Astrocyte (in vitro differentiated cells and primary cell): Measurements from ENCODE around the gene PIGZ. TPM values are rescaled to one million over a fixed set of nuclear protein-coding genes. Genes with fewer than 3 reads are reported as not detected.

Experiments used
- DNase-seq: peaks from one replicate; pipeline ENCODE4 v3.0.0-alpha.2; 2010; ENCODE audit warnings: low read depth
- FAIRE-seq: peaks from 2 replicates; lab custom pipeline; 2011; peaks lifted over from hg19 to GRCh38; lab: Jason Lieb, UNC
- H2AFZ ChIP-seq: 2 replicates; pipeline ENCODE4 v1.6.0; 2012; ENCODE audit warnings: low read depth, low read length, inconsistent platforms
- H3K27ac ChIP-seq: 2 replicates; pipeline ENCODE4 v1.5.1; 2011; ENCODE audit warnings: low read depth, low read length, inconsistent platforms
- H3K27me3 ChIP-seq: 2 replicates; pipeline ENCODE4 v1.6.0; 2011; ENCODE audit warnings: low read length, inconsistent platforms; ENCODE audit not compliant: insufficient read depth
- H3K36me3 ChIP-seq: 2 replicates; pipeline ENCODE4 v1.5.1; 2011; ENCODE audit warnings: low read length, inconsistent platforms; ENCODE audit not compliant: insufficient read depth
- H3K4me1 ChIP-seq: 2 replicates; pipeline ENCODE4 v1.5.1; 2011; ENCODE audit warnings: low read length, inconsistent platforms; ENCODE audit not compliant: insufficient read depth
- H3K4me2 ChIP-seq: 2 replicates; pipeline ENCODE4 v1.6.0; 2012; ENCODE audit warnings: low read length, inconsistent platforms
- H3K4me3 ChIP-seq: 2 replicates; pipeline ENCODE4 v1.5.1; 2011; ENCODE audit warnings: low read depth, mild to moderate bottlenecking, low read length, inconsistent platforms; ENCODE audit not compliant: insufficient read depth
- H3K79me2 ChIP-seq: 2 replicates; pipeline ENCODE4 v1.6.0; 2012; ENCODE audit warnings: mild to moderate bottlenecking, low read length, inconsistent platforms; ENCODE audit not compliant: insufficient read depth
- H3K9ac ChIP-seq: 2 replicates; pipeline ENCODE4 v1.6.0; 2012; ENCODE audit warnings: mild to moderate bottlenecking, low read length, inconsistent platforms
- H3K9me3 ChIP-seq: 2 replicates; pipeline ENCODE4 v1.5.1; 2012; ENCODE audit warnings: low read depth, mild to moderate bottlenecking, low read length, inconsistent platforms; ENCODE audit not compliant: insufficient read depth
- H4K20me1 ChIP-seq: 2 replicates; pipeline ENCODE4 v1.6.0; 2012; ENCODE audit warnings: low read length, inconsistent platforms; ENCODE audit not compliant: insufficient read depth
- H3K27ac Mint-ChIP-seq: one replicate; pipeline ENCODE4 v1.8.0; 2021; ENCODE audit warnings: mild to moderate bottlenecking, mixed read lengths; ENCODE audit not compliant: unreplicated experiment
- H3K27me3 Mint-ChIP-seq: one replicate; pipeline ENCODE4 v1.8.0; 2021; ENCODE audit warnings: low read depth, mixed read lengths; ENCODE audit not compliant: unreplicated experiment
- H3K36me3 Mint-ChIP-seq: one replicate; pipeline ENCODE4 v1.8.0; 2021; ENCODE audit warnings: low read depth, mixed read lengths; ENCODE audit not compliant: unreplicated experiment
- H3K4me1 Mint-ChIP-seq: one replicate; pipeline ENCODE4 v1.8.0; 2021; ENCODE audit warnings: low read depth, mixed read lengths; ENCODE audit not compliant: unreplicated experiment
- H3K4me3 Mint-ChIP-seq: one replicate; pipeline ENCODE4 v1.8.0; 2021; ENCODE audit warnings: mild to moderate bottlenecking, moderate library complexity, mixed read lengths; ENCODE audit not compliant: unreplicated experiment
- H3K9me3 Mint-ChIP-seq: one replicate; pipeline ENCODE4 v1.8.0; 2021; ENCODE audit warnings: mild to moderate bottlenecking, mixed read lengths; ENCODE audit not compliant: unreplicated experiment
- CTCF ChIP-seq: IDR thresholded peaks from 2 replicates; pipeline ENCODE4 v1.5.1; 2011; ENCODE audit warnings: low read depth, mild to moderate bottlenecking, inconsistent platforms, low read length, moderate library complexity; ENCODE audit not compliant: insufficient read depth
- EZH2 ChIP-seq: IDR thresholded peaks from 2 replicates; pipeline ENCODE4 v1.6.1; 2012; ENCODE audit warnings: mild to moderate bottlenecking, low read length, inconsistent platforms; ENCODE audit not compliant: insufficient read depth
- total RNA-seq: library from RNA; stranded (reverse); gene quantifications from 2 replicates; pipeline ENCODE4 v1.2.1, GENCODE V29; 2021

The PIGZ gene
- total RNA-seq, 1 donor from 2014 or later, result 0.54 TPM

- Histone ChIP-seq H3K4me2 (no peak overlapping the region), H3K9ac (no peak overlapping the region), H4K20me1 (no peaks in the 10 kb centered on the region), H3K9me3 (no peaks in the 10 kb centered on the region), H3K27me3 (peaks cover 3% of the 10 kb centered on the region), H3K4me1 (no peaks in the 10 kb centered on the region), H3K79me2 (no peaks in the 10 kb centered on the region), H3K36me3 (no peaks in the 10 kb centered on the region), H2AFZ (no peak overlapping the region), H3K4me3 (no peak overlapping the region), H3K27ac (no peak overlapping the region)
- no peak for FAIRE-seq
- Mint-ChIP-seq H3K27me3 (peaks cover 26% of the 10 kb centered on the region), H3K36me3 (peaks cover 3% of the 10 kb centered on the region), H3K27ac (no peak overlapping the region), H3K4me3 (no peak overlapping the region), H3K4me1 (no peaks in the 10 kb centered on the region), H3K9me3 (no peaks in the 10 kb centered on the region)
- DNase-seq, result no peak
- TF ChIP-seq CTCF (no peak), EZH2 (no peak)
These were observed 21.2 kb upstream of the PIGZ start for GRCh38 chr3:196989721-196990262.

- H3K9me3 ChIP-seq, result no peaks in the 10 kb centered on the region
- no peak overlapping the region for H3K4me3 Mint-ChIP-seq
- H3K9ac ChIP-seq, result no peak overlapping the region
- no peaks in the 10 kb centered on the region for H3K79me2 ChIP-seq
- H2AFZ ChIP-seq, result no peak overlapping the region
- H3K27ac ChIP-seq, result no peak overlapping the region
- DNase-seq (no peak), FAIRE-seq (no peak)
- no peak for TF ChIP-seq EZH2
- no peak for TF ChIP-seq CTCF
- H3K27me3 ChIP-seq, result peaks cover 3% of the 10 kb centered on the region
- peaks cover 3% of the 10 kb centered on the region for H3K36me3 Mint-ChIP-seq
- H3K4me2 ChIP-seq, result no peak overlapping the region
- H3K4me1 ChIP-seq, result no peaks in the 10 kb centered on the region
- no peaks in the 10 kb centered on the region for H3K4me1 Mint-ChIP-seq
- no peak overlapping the region for H3K4me3 ChIP-seq
- peaks cover 2% of the 10 kb centered on the region for H3K9me3 Mint-ChIP-seq
- no peaks in the 10 kb centered on the region for H3K36me3 ChIP-seq
- no peaks in the 10 kb centered on the region for H4K20me1 ChIP-seq
- H3K27me3 Mint-ChIP-seq, result peaks cover 28% of the 10 kb centered on the region
- no peak overlapping the region for H3K27ac Mint-ChIP-seq
These were observed 19.8 kb upstream of the PIGZ start for GRCh38 chr3:196988241-196989029.

GRCh38 chr3:196987022-196987421 is 18.4 kb upstream of the PIGZ start:
- Mint-ChIP-seq H3K27me3 (peaks cover 28% of the 10 kb centered on the region), H3K9me3 (peaks cover 7% of the 10 kb centered on the region), H3K36me3 (peaks cover 3% of the 10 kb centered on the region), H3K4me1 (no peaks in the 10 kb centered on the region), H3K27ac (no peak overlapping the region), H3K4me3 (no peak overlapping the region)
- no peak overlapping the region for H3K4me3 ChIP-seq
- no peaks in the 10 kb centered on the region for H3K79me2 ChIP-seq
- H3K4me2 ChIP-seq, result no peak overlapping the region
- H4K20me1 ChIP-seq, result no peaks in the 10 kb centered on the region
- H3K27ac ChIP-seq, result no peak overlapping the region
- no peak overlapping the region for H2AFZ ChIP-seq
- peaks cover 2% of the 10 kb centered on the region for H3K9me3 ChIP-seq
- H3K9ac ChIP-seq, result no peak overlapping the region
- no peaks in the 10 kb centered on the region for H3K4me1 ChIP-seq
- TF ChIP-seq EZH2 (no peak), CTCF (no peak)
- peaks cover 3% of the 10 kb centered on the region for H3K27me3 ChIP-seq
- FAIRE-seq, result no peak
- H3K36me3 ChIP-seq, result no peaks in the 10 kb centered on the region
- DNase-seq, result no peak
